Urinary bladder (tissue), 4 donors: Measurements from ENCODE around the gene FGF16. TPM values are rescaled to one million over a fixed set of nuclear protein-coding genes. Genes with fewer than 3 reads are reported as not detected.
A peak's percentile ranks its signal among the peaks of the same experiment; 100 is the strongest.
"Not testable (repeated sequence)": the region's sequence is repeated elsewhere in the genome, so short reads cannot be mapped to it uniquely, and the experiment has no call there.

ENCODE experiments used
- DNase-seq: peaks from one replicate; pipeline ENCODE4 v3.0.0-alpha.2; 2015; ENCODE audit errors: extremely low spot score
- H3K27ac ChIP-seq: one replicate; pipeline ENCODE4 v1.5.1; 2013; ENCODE audit warnings: low read depth, mild to moderate bottlenecking, moderate library complexity
- H3K36me3 ChIP-seq: one replicate; pipeline ENCODE4 v1.6.1; 2013; ENCODE audit warnings: mild to moderate bottlenecking, moderate library complexity; ENCODE audit not compliant: insufficient read depth
- H3K4me1 ChIP-seq: one replicate; pipeline ENCODE4 v1.6.1; 2013; ENCODE audit warnings: mild to moderate bottlenecking, moderate library complexity; ENCODE audit not compliant: insufficient read depth
- H3K4me3 ChIP-seq: one replicate; pipeline ENCODE4 v1.5.1; 2013; ENCODE audit warnings: low read depth, low read length
- WGBS: extraction: QIAGEN DNeasy Blood & Tissue Kit; methylation state at CpG from one replicate; pipeline ENCODE4 v1.1.7; 2013; 5-methylcytosine and 5-hydroxymethylcytosine counted together
- polyA plus RNA-seq: library from polyadenylated mRNA; stranded (reverse); fragments of 200-250 nt; gene quantifications from one replicate; pipeline ENCODE4 v1.2.3, GENCODE V29; 2013
- total RNA-seq: library from RNA; depleted of rRNA; stranded (reverse); fragments of >200 nt; gene quantifications from one replicate; pipeline ENCODE4 v1.2.3, GENCODE V29; 2014
- donor health status: healthy with polysubstance abuse.
- donor health status: healthy.

FGF16 gene
- total RNA-seq (0.69 TPM), polyA plus RNA-seq (0.42 TPM)

- no peak within 1 kb of the TSS for H3K27ac ChIP-seq
- no peaks in the 10 kb centered on the region for H3K36me3 ChIP-seq
- whole genome bisulfite sequencing, result under 1% methylated on average over 47 of the region's 48 CpGs
- H3K4me3 ChIP-seq, result peak within 1 kb of the TSS; percentile 23
- H3K4me1 ChIP-seq, result no peaks in the 10 kb centered on the region
- no peak for DNase-seq
These were observed at the start of gene FGF16 for GRCh38 chrX:77446908-77447652. TSS of gene FGF16 (plus strand) at chrX:77447389. CDS start at chrX:77447675, 286 bp downstream.

- WGBS, result 69% methylated on average over 3 of the region's 3 CpGs
- H3K27ac ChIP-seq, result no peak overlapping the region
- DNase-seq, result no peak
- no peaks in the 10 kb centered on the region for H3K36me3 ChIP-seq
- H3K4me1 ChIP-seq, result no peaks in the 10 kb centered on the region
- no peak overlapping the region for H3K4me3 ChIP-seq
These were observed 48.7 kb upstream of the FGF16 start for GRCh38 chrX:77398330-77398954.

GRCh38 chrX:77404419-77404818 lies 42.8 kb upstream of the FGF16 start:
- 32% methylated on average over 2 of the region's 2 CpGs for WGBS
- no peaks in the 10 kb centered on the region for H3K4me1 ChIP-seq
- H3K4me3 ChIP-seq, result no peak overlapping the region
- H3K27ac ChIP-seq, result no peak overlapping the region
- DNase-seq, result no peak
- no peaks in the 10 kb centered on the region for H3K36me3 ChIP-seq

- not testable (repeated sequence) for DNase-seq, H3K4me1 ChIP-seq, H3K36me3 ChIP-seq, H3K27ac ChIP-seq, H3K4me3 ChIP-seq
- WGBS, result 37% methylated on average over 1 of the region's 1 CpG
These were observed 39.4 kb upstream of the FGF16 start for GRCh38 chrX:77407821-77408220.

GRCh38 chrX:77412631-77413030 lies 34.6 kb upstream of the FGF16 start:
- H3K36me3 ChIP-seq, result no peaks in the 10 kb centered on the region
- WGBS, result 93% methylated on average over 3 of the region's 3 CpGs
- no peak overlapping the region for H3K27ac ChIP-seq
- no peak for DNase-seq
- no peaks in the 10 kb centered on the region for H3K4me1 ChIP-seq
- H3K4me3 ChIP-seq, result no peak overlapping the region

- Histone ChIP-seq H3K4me1 (no peaks in the 10 kb centered on the region), H3K4me3 (no peak overlapping the region), H3K36me3 (no peaks in the 10 kb centered on the region), H3K27ac (no peak overlapping the region)
- WGBS, result 0% methylated on average over 1 of the region's 1 CpG
- DNase-seq, result no peak
These were observed 32.0 kb upstream of the FGF16 start for GRCh38 chrX:77415161-77415560.

GRCh38 chrX:77415882-77416281 lies 31.3 kb upstream of the FGF16 start:
- H3K36me3 ChIP-seq, result no peaks in the 10 kb centered on the region
- H3K27ac ChIP-seq, result no peak overlapping the region
- H3K4me1 ChIP-seq, result no peaks in the 10 kb centered on the region
- no peak overlapping the region for H3K4me3 ChIP-seq
- no peak for DNase-seq
- WGBS, result 88% methylated on average over 1 of the region's 1 CpG

- Histone ChIP-seq H3K4me3 (no peak overlapping the region), H3K36me3 (no peaks in the 10 kb centered on the region), H3K4me1 (no peaks in the 10 kb centered on the region), H3K27ac (no peak overlapping the region)
- DNase-seq, result no peak
- 36% methylated on average over 4 of the region's 4 CpGs for WGBS
These were observed 24.1 kb upstream of the FGF16 start for GRCh38 chrX:77422891-77423648.

- H3K4me3 ChIP-seq, result no peak overlapping the region
- H3K36me3 ChIP-seq, result no peaks in the 10 kb centered on the region
- 65% methylated on average over 2 of the region's 2 CpGs for WGBS
- no peak for DNase-seq
- H3K27ac ChIP-seq, result no peak overlapping the region
- H3K4me1 ChIP-seq, result no peaks in the 10 kb centered on the region
These were observed 20.4 kb upstream of the FGF16 start for GRCh38 chrX:77426811-77427210.

- 82% methylated on average over 1 of the region's 1 CpG for WGBS
- H3K4me3 ChIP-seq, result no peak overlapping the region
- DNase-seq, result no peak
- no peaks in the 10 kb centered on the region for H3K4me1 ChIP-seq
- no peak overlapping the region for H3K27ac ChIP-seq
- no peaks in the 10 kb centered on the region for H3K36me3 ChIP-seq
These were observed 19.6 kb upstream of the FGF16 start for GRCh38 chrX:77427611-77428010.

GRCh38 chrX:77428551-77428950 lies 18.6 kb upstream of the FGF16 start:
- Histone ChIP-seq H3K27ac (no peak overlapping the region), H3K4me3 (no peak overlapping the region)

GRCh38 chrX:77431227-77431626 lies 16.0 kb upstream of the FGF16 start:
- 25% methylated on average over 5 of the region's 5 CpGs for WGBS
- DNase-seq, result no peak
- Histone ChIP-seq H3K4me3 (no peak overlapping the region), H3K4me1 (no peaks in the 10 kb centered on the region), H3K36me3 (no peaks in the 10 kb centered on the region), H3K27ac (no peak overlapping the region)

More at GRCh38 chrX:77428551-77428950, 18.6 kb upstream of the FGF16 start:
- Histone ChIP-seq H3K36me3 (no peaks in the 10 kb centered on the region), H3K4me1 (no peaks in the 10 kb centered on the region)
- no peak for DNase-seq
- 80% methylated on average over 1 of the region's 1 CpG for WGBS

GRCh38 chrX:77433001-77433400 lies 14.2 kb upstream of the FGF16 start:
- Histone ChIP-seq H3K4me1 (no peaks in the 10 kb centered on the region), H3K36me3 (no peaks in the 10 kb centered on the region), H3K4me3 (no peak overlapping the region), H3K27ac (no peak overlapping the region)
- WGBS, result 98% methylated on average over 1 of the region's 1 CpG
- no peak for DNase-seq

- WGBS, result 84% methylated on average over 3 of the region's 3 CpGs
These were observed 12.2 kb upstream of the FGF16 start for GRCh38 chrX:77434962-77435361.

More at GRCh38 chrX:77434962-77435361, 12.2 kb upstream of the FGF16 start:
- no peak for DNase-seq
- Histone ChIP-seq H3K4me1 (no peaks in the 10 kb centered on the region), H3K36me3 (no peaks in the 10 kb centered on the region), H3K27ac (no peak overlapping the region), H3K4me3 (no peak overlapping the region)
